PFSK-1 (cell line): ENCODE results near the gene ENPP1.

Experiments used
- POLR2AphosphoS5 ChIP-seq: IDR thresholded peaks from 2 replicates; pipeline ENCODE4 v1.6.1; 2012; ENCODE audit warnings: low read depth, mild to moderate bottlenecking, control low read depth, low read length, moderate library complexity
- REST ChIP-seq, 2 experiments: IDR thresholded peaks; 2 replicates each; pipeline versions ENCODE4 v1.6.1 to v1.8.0; 2011 to 2012; ENCODE audit warnings: low read depth in 2 of 2, low read length in 2 of 2, control low read depth in 1 of 2, inconsistent platforms in 1 of 2, mild to moderate bottlenecking in 1 of 2, moderate library complexity in 1 of 2; ENCODE audit not compliant: insufficient read depth in 1 of 2

DNA sequence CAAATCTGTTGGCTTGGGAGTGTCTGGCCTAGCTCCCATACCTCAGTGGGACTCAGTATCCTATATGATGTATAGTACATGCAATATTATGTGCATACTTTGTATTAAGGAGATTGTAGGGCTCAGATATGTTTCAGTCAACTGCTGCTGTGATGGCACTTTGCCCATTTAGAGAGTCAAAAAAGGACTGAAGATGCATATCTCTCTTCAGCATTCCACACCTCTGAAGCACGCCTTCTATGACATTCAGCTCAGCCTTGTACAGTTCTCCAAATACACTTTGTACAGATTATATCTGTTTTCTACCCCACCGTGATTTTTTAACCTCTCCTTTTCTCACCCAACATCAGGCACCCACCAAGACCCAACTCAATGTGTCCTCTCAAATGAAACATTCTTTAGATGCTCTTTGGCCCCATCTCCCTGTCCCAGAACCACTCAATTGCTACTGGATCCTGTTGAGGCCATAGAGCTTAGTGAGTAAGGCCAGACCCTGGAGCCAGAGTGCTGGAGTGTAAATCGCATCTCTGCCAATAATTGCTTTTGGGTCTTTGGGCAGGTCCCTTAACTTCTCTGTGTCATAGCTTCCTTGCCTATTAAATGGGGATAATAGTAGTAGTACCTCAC, 15.6 kb downstream of the ENPP1 start:
- TF ChIP-seq REST (IDR thresholded peaks at IDR 0.05; ENCODE audit: insufficient read depth in 1 of 2, low read depth in 2 of 2, low read length in 2 of 2) (no peak), POLR2AphosphoS5 (no peak)
